Stomach (tissue), 4 donors: ENCODE data around the gene MAGI2.

Experiments
- EP300 ChIP-seq: sonication (generic); formaldehyde crosslinking; IDR thresholded peaks from one replicate; pipeline ENCODE4 v1.6.1; 2017; ENCODE audit warnings: antibody characterized with exemption
- POLR2A ChIP-seq, 4 donors: fragments of 450-650 bp; IDR thresholded peaks; one replicate each; pipeline ENCODE4 v1.6.1; 2016; ENCODE audit warnings: antibody characterized with exemption in 4 of 4, control low read depth in 2 of 4, mild to moderate bottlenecking in 1 of 4, moderate library complexity in 1 of 4
- TF ChIP-seq, protein P1 (sequence below), 7 experiments: fragments of 450-650 bp in 4 of 7; fragments of 200-600 bp in 3 of 7; sonication (generic) in 3 of 7; IDR thresholded peaks; one replicate each; pipeline ENCODE4 v1.5.1; 2016 to 2019; ENCODE audit warnings: antibody characterized with exemption in 7 of 7, control low read depth in 2 of 7, mild to moderate bottlenecking in 1 of 7

DNA sequence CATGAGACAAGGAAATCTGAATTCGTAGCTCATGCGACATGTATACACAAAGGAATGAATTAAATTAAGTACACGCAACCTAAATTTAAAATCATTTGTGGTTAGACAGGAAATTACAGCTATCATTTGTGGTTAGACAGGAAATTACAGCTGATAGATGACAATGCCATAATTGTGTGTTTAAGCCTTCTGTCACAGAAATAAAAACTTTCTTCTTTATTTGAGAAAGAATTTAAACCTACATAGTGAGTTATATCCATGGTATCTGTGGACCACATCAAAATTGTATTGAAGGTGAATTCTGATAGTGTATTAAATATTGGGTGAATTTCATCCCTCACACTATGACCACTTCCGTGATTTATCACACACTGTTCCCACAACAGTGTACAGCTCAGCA is 362.9 kb downstream of the MAGI2 start:
- TF ChIP-seq, protein P1, sequence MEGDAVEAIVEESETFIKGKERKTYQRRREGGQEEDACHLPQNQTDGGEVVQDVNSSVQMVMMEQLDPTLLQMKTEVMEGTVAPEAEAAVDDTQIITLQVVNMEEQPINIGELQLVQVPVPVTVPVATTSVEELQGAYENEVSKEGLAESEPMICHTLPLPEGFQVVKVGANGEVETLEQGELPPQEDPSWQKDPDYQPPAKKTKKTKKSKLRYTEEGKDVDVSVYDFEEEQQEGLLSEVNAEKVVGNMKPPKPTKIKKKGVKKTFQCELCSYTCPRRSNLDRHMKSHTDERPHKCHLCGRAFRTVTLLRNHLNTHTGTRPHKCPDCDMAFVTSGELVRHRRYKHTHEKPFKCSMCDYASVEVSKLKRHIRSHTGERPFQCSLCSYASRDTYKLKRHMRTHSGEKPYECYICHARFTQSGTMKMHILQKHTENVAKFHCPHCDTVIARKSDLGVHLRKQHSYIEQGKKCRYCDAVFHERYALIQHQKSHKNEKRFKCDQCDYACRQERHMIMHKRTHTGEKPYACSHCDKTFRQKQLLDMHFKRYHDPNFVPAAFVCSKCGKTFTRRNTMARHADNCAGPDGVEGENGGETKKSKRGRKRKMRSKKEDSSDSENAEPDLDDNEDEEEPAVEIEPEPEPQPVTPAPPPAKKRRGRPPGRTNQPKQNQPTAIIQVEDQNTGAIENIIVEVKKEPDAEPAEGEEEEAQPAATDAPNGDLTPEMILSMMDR (IDR thresholded peaks at IDR 0.05): no peak
- no peak for TF ChIP-seq POLR2A (IDR thresholded peaks at IDR 0.05)
- no peak for TF ChIP-seq EP300
